NCI-H1092 treated with DMSO at 0.1 percent for 48 hours (cell line): ENCODE data around the gene NSF.

Experiments
- DNase-seq: peaks from one replicate; lab custom pipeline; 2025; lab: John Stamatoyannopoulos, UW

Gene NSF

DNA sequence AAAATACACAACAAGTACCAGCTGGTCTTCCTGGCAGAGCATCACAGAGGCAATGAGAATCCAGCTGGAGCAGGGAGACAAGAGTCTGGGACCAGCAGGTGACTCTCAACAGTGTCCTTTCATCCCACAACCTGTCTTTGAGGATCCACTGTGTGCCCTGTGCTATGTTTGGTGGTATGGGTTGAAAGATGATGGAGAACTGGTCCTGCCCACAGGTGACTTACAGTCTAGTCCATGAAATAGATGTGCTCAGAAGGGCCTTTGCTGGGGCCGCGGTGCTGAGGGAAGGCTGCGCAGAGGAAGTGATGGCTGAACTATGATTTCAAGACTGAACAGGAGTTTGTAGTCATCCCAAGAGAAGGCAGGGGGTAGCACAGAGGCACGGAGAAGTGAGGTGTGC, 210.1 kb downstream of the NSF start:
- DNase-seq = no peak

DNA sequence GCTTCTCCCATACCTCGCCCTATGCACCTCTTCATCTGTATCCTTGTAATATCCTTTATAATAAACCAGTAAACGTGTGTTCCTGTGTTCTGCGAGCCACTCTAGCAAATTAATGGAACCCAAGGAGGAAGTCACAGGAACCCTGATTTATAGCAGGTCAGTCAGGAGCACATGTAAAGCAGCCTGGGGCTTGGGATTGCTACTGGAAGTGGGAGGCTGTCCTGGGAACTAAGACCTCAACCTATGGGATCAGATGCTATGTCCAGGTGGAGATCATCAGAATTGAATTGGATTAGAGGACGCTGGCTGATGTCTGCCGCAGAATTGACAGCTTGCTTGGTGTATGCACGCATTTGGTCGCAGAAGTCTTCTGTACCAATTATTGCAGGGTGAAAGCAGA, 212.3 kb downstream of the NSF start:
- no peak for DNase-seq

DNA sequence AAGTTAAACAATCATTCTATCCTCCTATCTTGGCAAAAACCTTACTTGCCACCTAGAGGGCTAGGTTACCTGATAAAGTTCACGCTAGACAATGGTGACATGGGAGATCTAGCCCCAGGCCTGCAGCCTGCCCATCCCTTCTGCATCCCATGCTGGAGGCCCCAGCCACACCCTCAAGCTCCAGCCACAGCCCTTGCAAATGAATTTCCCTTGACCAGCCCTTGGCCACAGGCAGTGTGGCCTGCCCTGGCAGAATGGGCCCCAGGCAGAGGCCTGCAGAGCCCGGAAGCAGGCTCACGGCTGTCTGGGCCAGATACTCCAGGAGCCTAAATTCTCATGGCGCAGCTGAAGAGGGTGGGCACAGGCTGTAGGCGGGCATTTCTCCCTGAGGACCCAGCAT, 213.1 kb downstream of the NSF start:
- DNase-seq = no peak

DNA sequence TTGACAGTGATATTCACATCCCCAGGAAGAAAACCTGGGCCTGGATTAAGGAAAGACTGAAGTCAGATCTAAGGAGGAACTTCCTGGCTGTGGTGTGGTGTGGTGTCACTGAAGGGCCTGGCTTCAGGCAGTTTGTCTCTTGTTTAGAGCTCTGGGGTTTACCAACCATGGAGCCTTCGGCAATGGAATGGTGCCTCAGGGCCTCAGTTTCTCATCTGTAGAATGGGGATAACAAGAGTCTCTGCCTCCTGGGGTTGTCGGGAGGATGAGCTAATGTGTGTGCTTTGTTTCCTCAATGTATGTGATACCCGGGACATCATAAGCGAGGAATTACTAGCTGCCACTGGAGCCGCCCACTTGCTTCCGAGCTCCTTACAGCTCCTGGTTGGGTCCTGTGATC, 215.3 kb downstream of the NSF start:
- no peak for DNase-seq
